Hepatocyte (in vitro differentiated cells): ENCODE results near the gene FNDC11.

Source experiments
- CTCF ChIP-seq: fragments of 200-600 bp; sonication (generic); IDR thresholded peaks from 2 replicates; pipeline ENCODE4 v1.5.1; 2016; ENCODE audit warnings: antibody characterized with exemption, mild to moderate bottlenecking; ENCODE audit not compliant: poor library complexity
- EZH2 ChIP-seq: fragments of 200-600 bp; sonication (generic); IDR thresholded peaks from 2 replicates; pipeline ENCODE4 v1.6.1; 2016; ENCODE audit warnings: antibody characterized with exemption, mild to moderate bottlenecking, borderline replicate concordance
- EZH2phosphoT487 ChIP-seq: fragments of 200-600 bp; sonication (generic); IDR thresholded peaks from one replicate; pipeline ENCODE4 v1.6.1; 2018; ENCODE audit warnings: antibody characterized with exemption, mild to moderate bottlenecking, low read depth, moderate library complexity; ENCODE audit not compliant: unreplicated experiment, severe bottlenecking

- TF ChIP-seq CTCF = no peak
- no peak for TF ChIP-seq EZH2
- no peak for TF ChIP-seq EZH2phosphoT487
These were observed 11.2 kb downstream of the FNDC11 start for GRCh38 chr20:63565021-63565698.
